A549 (cell line): ENCODE results near the gene SP110. TPM values are rescaled to one million over a fixed set of nuclear protein-coding genes. Genes with fewer than 3 reads are reported as not detected.

ENCODE experiments used
- ATAC-seq, 2 experiments: fragments of 200-7000 bp in 1 of 2; fragments of >200 bp in 1 of 2; cut with Nextera tagmentation in 1 of 2; cut with Tn5 transposase in 1 of 2; 3 replicates each; pipeline versions ENCODE4 v1.8.0 to v1.9.1; 2018 to 2020; ENCODE audit warnings: mild to moderate bottlenecking in 1 of 2, moderate library complexity in 1 of 2
- CTCF ChIA-PET: fragments of 300-600 bp; sonication (Branson Sonifier 250); formaldehyde crosslinking; extraction: SDS; loops from one replicate; lab custom pipeline; 2021; ENCODE audit warnings: antibody characterized with exemption, inconsistent platforms; lab: Yijun Ruan, JAX
- POLR2A ChIA-PET: fragments of 350-600 bp; formaldehyde crosslinking; extraction: SDS; loops from one replicate; lab custom pipeline; 2021; ENCODE audit warnings: antibody characterized with exemption, inconsistent platforms; lab: Yijun Ruan, JAX
- DNase-seq, 2 experiments: peaks; one replicate each; pipeline versions ENCODE4 v3.0.0 to v3.0.0-alpha.2; 2011 to 2016; ENCODE audit warnings: low read depth in 1 of 2, low spot score in 1 of 2
- FAIRE-seq: peaks from 2 replicates; lab custom pipeline; 2011; peaks lifted over from hg19 to GRCh38; lab: Jason Lieb, UNC
- H3K27ac ChIP-seq, 2 experiments: fragments of >200 bp; sonication (Bioruptor Twin); formaldehyde crosslinking; 3 replicates each; pipeline ENCODE4 v1.5.1; 2016 to 2017
- H3K4me1 ChIP-seq: fragments of >200 bp; sonication (Bioruptor Twin); formaldehyde crosslinking; 3 replicates; pipeline ENCODE4 v1.6.1; 2016
- H3K4me2 ChIP-seq: fragments of >200 bp; sonication (Bioruptor Twin); formaldehyde crosslinking; 3 replicates; pipeline ENCODE4 v1.6.1; 2016
- H3K4me3 ChIP-seq: fragments of >200 bp; sonication (Bioruptor Twin); formaldehyde crosslinking; 3 replicates; pipeline ENCODE4 v1.5.1; 2016
- H3K9me3 ChIP-seq: fragments of >200 bp; sonication (Bioruptor Twin); formaldehyde crosslinking; 3 replicates; pipeline ENCODE4 v1.6.1; 2016
- ATOH8 ChIP-seq: fragments of 250-450 bp; sonication (Bioruptor Pico); IDR thresholded peaks from 2 replicates; pipeline ENCODE4 v1.5.0; 2020; ENCODE audit warnings: low read depth, mild to moderate bottlenecking, moderate library complexity
- BCL3 ChIP-seq: fragments of >200 bp; sonication (Bioruptor Twin); formaldehyde crosslinking; IDR thresholded peaks from 3 replicates; pipeline ENCODE4 v1.6.1; 2016
- BHLHE40 ChIP-seq: IDR thresholded peaks from 2 replicates; pipeline ENCODE4 v1.6.1; 2012; ENCODE audit warnings: low read depth, low read length, inconsistent platforms
- CHD2 ChIP-seq: fragments of 150-350 bp; IDR thresholded peaks from 2 replicates; pipeline ENCODE4 v1.6.1; 2014; ENCODE audit warnings: low read length; ENCODE audit not compliant: partially characterized antibody
- E2F6 ChIP-seq: IDR thresholded peaks from 2 replicates; pipeline ENCODE4 v1.6.1; 2012; ENCODE audit warnings: low read depth, borderline replicate concordance
- EHMT2 ChIP-seq: fragments of 200-600 bp; sonication (generic); IDR thresholded peaks from 2 replicates; pipeline ENCODE4 v1.6.1; 2016; ENCODE audit warnings: antibody characterized with exemption, low read depth, mild to moderate bottlenecking, moderate library complexity
- EP300 ChIP-seq, 2 experiments: fragments of >200 bp; sonication (Bioruptor Twin); formaldehyde crosslinking; IDR thresholded peaks; 2 replicates in 1 of 2; 3 replicates in 1 of 2; pipeline ENCODE4 v1.6.1; 2016 to 2017
- ESRRA ChIP-seq: fragments of 150-350 bp; IDR thresholded peaks from 2 replicates; pipeline ENCODE4 v1.6.1; 2014; ENCODE audit warnings: mild to moderate bottlenecking, low read length, borderline replicate concordance
- FOSL2 ChIP-seq, 2 experiments: fragments of 450-650 bp in 1 of 2; fragments of >200 bp in 1 of 2; sonication (Bioruptor Twin) in 1 of 2; formaldehyde crosslinking; IDR thresholded peaks; 2 replicates each; pipeline versions ENCODE4 v1.5.0 to v1.6.1; 2016 to 2020; ENCODE audit warnings: mild to moderate bottlenecking in 1 of 2, moderate library complexity in 1 of 2
- HEYL ChIP-seq: fragments of 250-450 bp; sonication (Bioruptor Pico); IDR thresholded peaks from 2 replicates; pipeline ENCODE4 v1.8.0; 2021; ENCODE audit warnings: mild to moderate bottlenecking, moderate library complexity
- HMGXB4 ChIP-seq: fragments of 250-450 bp; sonication (Bioruptor Pico); IDR thresholded peaks from 2 replicates; pipeline ENCODE4 v1.5.0; 2021; ENCODE audit warnings: mild to moderate bottlenecking, moderate library complexity, borderline replicate concordance
- JUN ChIP-seq, 2 experiments: fragments of >200 bp; sonication (Bioruptor Twin); formaldehyde crosslinking; IDR thresholded peaks; 2 replicates in 1 of 2; 3 replicates in 1 of 2; pipeline ENCODE4 v1.6.1; 2016 to 2017
- KDM5A ChIP-seq: fragments of 200-600 bp; sonication (generic); IDR thresholded peaks from 2 replicates; pipeline ENCODE4 v1.6.1; 2016; ENCODE audit warnings: antibody characterized with exemption, mild to moderate bottlenecking
- MAFK ChIP-seq: fragments of 450-650 bp; IDR thresholded peaks from 2 replicates; pipeline ENCODE4 v1.6.1; 2014; ENCODE audit not compliant: partially characterized antibody
- MAZ ChIP-seq: fragments of 150-350 bp; IDR thresholded peaks from 2 replicates; pipeline ENCODE4 v1.6.1; 2014; ENCODE audit warnings: antibody characterized with exemption, low read depth, low read length, borderline replicate concordance
- NFE2L2 ChIP-seq: fragments of 150-350 bp; conservative IDR thresholded peaks from 2 replicates; pipeline ENCODE4 v1.6.1; 2014; ENCODE audit warnings: low read length
- PHF8 ChIP-seq: fragments of 200-600 bp; sonication (generic); IDR thresholded peaks from 2 replicates; pipeline ENCODE4 v1.6.1; 2016; ENCODE audit warnings: low read depth, mild to moderate bottlenecking, antibody characterized with exemption, moderate library complexity, borderline replicate concordance
- RAD21 ChIP-seq, 2 experiments: fragments of >200 bp in 1 of 2; sonication (Bioruptor Twin) in 1 of 2; formaldehyde crosslinking in 1 of 2; IDR thresholded peaks in 1 of 2; conservative IDR thresholded peaks in 1 of 2; 2 replicates in 1 of 2; 3 replicates in 1 of 2; pipeline ENCODE4 v1.6.1; 2012 to 2018; ENCODE audit warnings: inconsistent platforms in 1 of 2
- RNF2 ChIP-seq: fragments of 200-600 bp; sonication (generic); IDR thresholded peaks from 2 replicates; pipeline ENCODE4 v1.6.1; 2016; ENCODE audit warnings: low read depth, mild to moderate bottlenecking, antibody characterized with exemption, moderate library complexity, borderline replicate concordance
- SREBF2 ChIP-seq: fragments of 450-650 bp; IDR thresholded peaks from 2 replicates; pipeline ENCODE4 v1.6.1; 2014; ENCODE audit warnings: mild to moderate bottlenecking, moderate library complexity
- TFCP2L1 ChIP-seq: fragments of 250-450 bp; sonication (Bioruptor Pico); IDR thresholded peaks from 2 replicates; pipeline ENCODE4 v1.5.0; 2021; ENCODE audit warnings: mild to moderate bottlenecking
- TP53 ChIP-seq: fragments of 250-450 bp; sonication (Bioruptor Pico); IDR thresholded peaks from 2 replicates; pipeline ENCODE4 v1.5.0; 2021; ENCODE audit warnings: mild to moderate bottlenecking, moderate library complexity
- ZC3H11A ChIP-seq: fragments of 450-650 bp; IDR thresholded peaks from 2 replicates; pipeline ENCODE4 v1.6.1; 2014; ENCODE audit warnings: antibody characterized with exemption, mild to moderate bottlenecking
- ZNF302 ChIP-seq: fragments of 250-450 bp; sonication (Bioruptor Pico); IDR thresholded peaks from 2 replicates; pipeline ENCODE4 v1.9.0; 2021; ENCODE audit warnings: inconsistent platforms, mild to moderate bottlenecking, moderate library complexity
- WGBS: methylation state at CpG from one replicate; pipeline ENCODE4 v1.1.6; 2017; ENCODE audit errors: missing lambda C conversion rate; 5-methylcytosine and 5-hydroxymethylcytosine counted together
- polyA plus RNA-seq, 4 experiments: library from polyadenylated mRNA; depleted of rRNA in 3 of 4; stranded (reverse); fragments of >200 nt; fragmentation: RNase III in 1 of 4; extraction: RNeasy Plus Mini Kit Qiagen cat#74134 plus additional on column Dnase treatment in 1 of 4; gene quantifications; 2 replicates in 3 of 4; 3 replicates in 1 of 4; pipeline ENCODE4 v1.2.3, GENCODE V29; 2011 to 2017
- TF ChIP-seq, protein P1 (sequence below): fragments of 150-350 bp; IDR thresholded peaks from 2 replicates; pipeline ENCODE4 v1.6.1; 2014; ENCODE audit warnings: low read depth, mild to moderate bottlenecking, low read length

Gene SP110
- polyA plus RNA-seq, 2 of the 4 experiments (the other 2 are of a cell fraction): 3.6 to 4.6 TPM

DNA sequence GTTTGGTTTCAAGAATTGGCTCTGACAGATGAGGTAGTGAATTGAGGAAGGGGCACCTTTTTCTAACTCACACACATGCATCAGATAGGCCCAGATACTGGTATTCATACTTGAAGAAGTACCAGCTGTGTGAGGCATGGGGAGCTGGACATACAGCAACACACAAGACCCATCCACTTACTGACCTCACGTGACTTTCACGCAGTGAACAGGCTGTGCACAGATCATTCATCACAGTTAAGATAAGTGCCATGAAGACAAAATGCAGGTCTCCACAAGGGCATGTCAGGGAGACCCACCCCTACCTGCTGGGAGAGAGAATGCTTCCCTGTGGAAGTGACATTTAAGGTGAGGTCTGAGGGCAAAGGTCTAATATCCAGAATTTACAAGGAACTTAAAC is 38.6 kb downstream of the SP110 start (continued):
- TF ChIP-seq RAD21 (conservative IDR thresholded peaks at IDR 0.05 in 1 of 2, IDR thresholded peaks at IDR 0.05 in 1 of 2): no peak
- no peak for TF ChIP-seq KDM5A

DNA sequence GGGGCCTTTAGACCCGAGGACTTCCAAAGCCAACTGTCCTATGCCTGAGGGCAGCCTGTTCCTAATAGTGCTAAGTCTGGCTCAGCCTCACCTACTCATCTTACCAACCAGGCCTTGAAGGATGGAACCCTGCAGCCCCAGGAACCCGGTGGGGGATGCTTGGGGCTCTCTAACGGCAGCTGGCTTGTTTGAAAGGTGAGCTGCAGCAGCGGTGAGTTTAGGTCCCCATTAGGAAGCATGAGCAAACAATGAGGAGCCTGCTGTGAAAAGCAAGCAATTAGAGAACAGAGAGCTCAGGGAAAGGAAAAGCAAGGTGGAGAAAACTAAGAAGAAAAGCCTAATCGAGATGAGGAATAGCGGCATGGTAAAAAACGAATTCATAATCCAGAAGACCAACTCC is 39.9 kb downstream of the SP110 start:
- POLR2A ChIA-PET: no interaction called here
- Histone ChIP-seq H3K4me2 (no peak overlapping the region), H3K9me3 (no peaks in the 10 kb centered on the region), H3K4me3 (no peak overlapping the region)
- WGBS: 59% methylated on average over 7 of the region's 7 CpGs
- TF ChIP-seq TFCP2L1: no peak
- no peak for TF ChIP-seq MAFK
- no peak for TF ChIP-seq SREBF2
- no peak for TF ChIP-seq RNF2
- TF ChIP-seq, protein P1, sequence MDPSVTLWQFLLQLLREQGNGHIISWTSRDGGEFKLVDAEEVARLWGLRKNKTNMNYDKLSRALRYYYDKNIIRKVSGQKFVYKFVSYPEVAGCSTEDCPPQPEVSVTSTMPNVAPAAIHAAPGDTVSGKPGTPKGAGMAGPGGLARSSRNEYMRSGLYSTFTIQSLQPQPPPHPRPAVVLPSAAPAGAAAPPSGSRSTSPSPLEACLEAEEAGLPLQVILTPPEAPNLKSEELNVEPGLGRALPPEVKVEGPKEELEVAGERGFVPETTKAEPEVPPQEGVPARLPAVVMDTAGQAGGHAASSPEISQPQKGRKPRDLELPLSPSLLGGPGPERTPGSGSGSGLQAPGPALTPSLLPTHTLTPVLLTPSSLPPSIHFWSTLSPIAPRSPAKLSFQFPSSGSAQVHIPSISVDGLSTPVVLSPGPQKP: no peak
- no peak for TF ChIP-seq BCL3
- TF ChIP-seq ZC3H11A: no peak
- no peak for TF ChIP-seq ESRRA
- TF ChIP-seq CHD2: no peak
- TF ChIP-seq HMGXB4 (CRISPR knock-in tag): no peak
- TF ChIP-seq PHF8: no peak
- no peak for TF ChIP-seq TP53 (CRISPR knock-in tag)
- TF ChIP-seq JUN (IDR thresholded peaks at IDR 0.05): no peak
- TF ChIP-seq ZNF302 (CRISPR knock-in tag): no peak
- no peak for TF ChIP-seq EP300 (IDR thresholded peaks at IDR 0.05)
- TF ChIP-seq, all 56 proteins: peak for 0
- H3K4me1 ChIP-seq: no peaks in the 10 kb centered on the region
- CTCF ChIA-PET: no interaction called here
- ATAC-seq: no peak
- no peak for FAIRE-seq
- no peak overlapping the region for H3K27ac ChIP-seq
- no peak for DNase-seq

DNA sequence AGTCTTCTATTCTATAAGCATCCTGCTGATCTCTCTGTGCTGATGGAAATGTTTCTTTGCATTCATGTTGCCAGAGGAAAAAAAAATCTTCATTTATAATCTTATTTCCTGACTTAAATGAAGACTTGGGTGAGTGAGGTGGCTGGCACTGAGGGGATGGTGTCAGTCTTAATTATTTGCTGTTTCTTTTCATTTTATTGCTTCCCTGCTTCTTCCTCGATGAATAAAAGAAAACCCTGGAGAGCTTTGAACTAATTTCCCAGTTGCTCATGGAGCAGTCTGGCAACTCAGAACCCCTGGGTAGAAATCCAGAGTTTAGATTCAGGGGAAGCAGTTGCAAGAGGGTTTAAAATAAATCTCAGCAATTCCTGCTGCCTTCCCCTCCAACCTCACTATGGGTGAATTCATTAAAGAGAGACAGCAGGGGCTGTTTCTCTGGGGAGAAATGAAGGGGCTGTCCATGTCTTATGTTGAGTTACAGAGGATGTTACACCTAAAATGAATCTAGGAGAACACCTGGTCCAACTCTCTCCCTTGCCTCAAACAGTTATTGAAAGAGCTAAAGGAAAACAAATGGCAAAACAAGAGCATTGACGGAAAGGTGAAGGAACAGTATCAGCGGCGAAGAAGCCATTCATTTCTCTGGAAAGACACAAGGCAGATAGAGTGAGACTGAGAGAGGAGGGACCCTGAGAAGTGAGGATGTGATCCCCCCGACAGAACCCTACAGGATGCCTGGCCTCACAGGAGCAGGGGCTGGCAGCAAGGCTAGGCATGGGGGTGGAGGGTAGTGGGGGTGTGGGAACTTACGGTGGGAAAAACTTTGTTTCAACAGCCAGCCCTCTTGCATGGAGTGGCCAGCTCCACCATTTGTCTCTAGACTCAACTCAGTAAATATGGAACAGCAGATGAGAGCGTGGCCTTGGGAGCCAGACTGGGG is 41.0 kb downstream of the SP110 start:
- ATAC-seq: no peak
- no peak for TF ChIP-seq MAFK
- no peak for TF ChIP-seq EP300 (IDR thresholded peaks at IDR 0.05)
- no peak for TF ChIP-seq MAZ
- no peak for TF ChIP-seq ATOH8 (CRISPR knock-in tag)
- no peak for TF ChIP-seq HEYL (CRISPR knock-in tag)
- no peak for TF ChIP-seq E2F6
- TF ChIP-seq BHLHE40: no peak
- TF ChIP-seq HMGXB4 (CRISPR knock-in tag): no peak
- no peak for TF ChIP-seq NFE2L2
- no peak for TF ChIP-seq FOSL2 (IDR thresholded peaks at IDR 0.05)
- TF ChIP-seq FOSL2 (CRISPR knock-in tag; IDR thresholded peaks at IDR 0.05): no peak
- no peak for TF ChIP-seq KDM5A
- no peak for TF ChIP-seq EHMT2
- TF ChIP-seq RAD21 (conservative IDR thresholded peaks at IDR 0.05 in 1 of 2, IDR thresholded peaks at IDR 0.05 in 1 of 2): no peak
- no peak for TF ChIP-seq RNF2

More for the DNA sequence above, 41.0 kb downstream of the SP110 start:
- H3K4me2 ChIP-seq: no peak overlapping the region
- DNase-seq: no peak
- no peak overlapping the region for H3K4me3 ChIP-seq
- H3K27ac ChIP-seq: no peak overlapping the region
- no peak for FAIRE-seq
- ChIA-PET POLR2A (no interaction called here), CTCF (interaction anchor here (0.6 kb wide), 1 partner anchor 19 kb away, joined by 3 read pairs; no protein-coding TSS in a partner anchor)
- 71% methylated on average over 6 of the region's 7 CpGs for WGBS
- H3K9me3 ChIP-seq: no peaks in the 10 kb centered on the region
- H3K4me1 ChIP-seq: no peaks in the 10 kb centered on the region
